ENCODE data around the gene EIF4G3. TPM values are rescaled to one million over a fixed set of nuclear protein-coding genes. Genes with fewer than 3 reads are reported as not detected.

EIF4G3 gene
- total RNA-seq, 4 donors from 2014 or later = 41.2 to 57.3 (median 50.0) TPM

DNA sequence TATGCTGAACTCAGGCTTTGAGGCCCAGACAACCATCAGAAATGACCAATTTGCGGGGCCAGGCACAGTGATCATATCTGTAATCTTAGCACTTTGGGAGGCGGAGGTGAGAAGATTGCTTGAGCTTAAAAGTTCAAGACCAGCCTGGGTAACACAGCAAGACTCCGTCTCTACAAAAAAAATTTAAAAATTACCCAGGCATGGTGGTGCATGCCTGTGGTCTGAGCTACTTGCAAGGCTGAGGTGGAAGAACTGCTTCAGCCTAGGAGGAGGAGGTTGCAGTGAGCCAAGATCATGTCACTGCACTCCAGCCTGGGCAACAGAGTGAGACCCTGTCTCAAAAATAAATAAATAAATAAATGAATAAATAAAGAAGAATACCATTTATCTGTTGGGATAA lies 156.5 kb downstream of the EIF4G3 start:
- H3K36me3 ChIP-seq = no peaks in the 10 kb centered on the region
- H3K27ac ChIP-seq = no peak overlapping the region
- WGBS, 2 donors = 98 to 99% methylated on average over 3 of the region's 3 CpGs
- H3K27me3 ChIP-seq = no peaks in the 10 kb centered on the region
- no peak overlapping the region for H3K4me3 ChIP-seq
- no peaks in the 10 kb centered on the region for H3K9me3 ChIP-seq
- peaks cover 0 to 30% (median 6%) of the 10 kb centered on the region in 4 donors for H3K4me1 ChIP-seq
- TF ChIP-seq EP300 (IDR thresholded peaks at IDR 0.05) (no peak), POLR2A (IDR thresholded peaks at IDR 0.05) (no peak)
- TF ChIP-seq, protein P1, sequence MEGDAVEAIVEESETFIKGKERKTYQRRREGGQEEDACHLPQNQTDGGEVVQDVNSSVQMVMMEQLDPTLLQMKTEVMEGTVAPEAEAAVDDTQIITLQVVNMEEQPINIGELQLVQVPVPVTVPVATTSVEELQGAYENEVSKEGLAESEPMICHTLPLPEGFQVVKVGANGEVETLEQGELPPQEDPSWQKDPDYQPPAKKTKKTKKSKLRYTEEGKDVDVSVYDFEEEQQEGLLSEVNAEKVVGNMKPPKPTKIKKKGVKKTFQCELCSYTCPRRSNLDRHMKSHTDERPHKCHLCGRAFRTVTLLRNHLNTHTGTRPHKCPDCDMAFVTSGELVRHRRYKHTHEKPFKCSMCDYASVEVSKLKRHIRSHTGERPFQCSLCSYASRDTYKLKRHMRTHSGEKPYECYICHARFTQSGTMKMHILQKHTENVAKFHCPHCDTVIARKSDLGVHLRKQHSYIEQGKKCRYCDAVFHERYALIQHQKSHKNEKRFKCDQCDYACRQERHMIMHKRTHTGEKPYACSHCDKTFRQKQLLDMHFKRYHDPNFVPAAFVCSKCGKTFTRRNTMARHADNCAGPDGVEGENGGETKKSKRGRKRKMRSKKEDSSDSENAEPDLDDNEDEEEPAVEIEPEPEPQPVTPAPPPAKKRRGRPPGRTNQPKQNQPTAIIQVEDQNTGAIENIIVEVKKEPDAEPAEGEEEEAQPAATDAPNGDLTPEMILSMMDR (IDR thresholded peaks at IDR 0.05) = no peak
- DNase-seq (ENCODE audit: low spot score in 2 of 2) = no peak

DNA sequence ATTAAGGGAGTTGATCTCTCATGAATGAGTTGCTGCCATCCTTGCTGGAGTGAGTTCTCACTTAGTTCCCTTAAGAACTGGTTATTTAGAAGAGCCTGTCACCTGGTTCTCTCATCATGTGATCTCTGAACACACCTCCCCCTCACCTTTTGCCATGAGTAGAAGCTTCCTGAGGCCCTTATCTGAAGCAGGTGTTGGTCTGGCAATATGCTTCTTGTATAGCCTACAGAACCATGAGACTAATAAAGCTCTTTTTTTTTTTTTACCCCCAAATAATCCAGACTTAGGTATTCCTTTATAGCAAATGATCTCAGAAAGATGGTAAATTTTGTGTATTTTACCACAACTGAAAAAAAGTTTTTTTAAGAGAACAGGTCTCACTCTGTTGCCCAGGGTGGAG lies 158.0 kb downstream of the EIF4G3 start:
- Histone ChIP-seq H3K27ac (no peak overlapping the region), H3K27me3 (no peaks in the 10 kb centered on the region)
- TF ChIP-seq POLR2A (IDR thresholded peaks at IDR 0.05) = no peak
- TF ChIP-seq, protein P1 (IDR thresholded peaks at IDR 0.05) = no peak
- no peak for TF ChIP-seq EP300 (IDR thresholded peaks at IDR 0.05)

DNA sequence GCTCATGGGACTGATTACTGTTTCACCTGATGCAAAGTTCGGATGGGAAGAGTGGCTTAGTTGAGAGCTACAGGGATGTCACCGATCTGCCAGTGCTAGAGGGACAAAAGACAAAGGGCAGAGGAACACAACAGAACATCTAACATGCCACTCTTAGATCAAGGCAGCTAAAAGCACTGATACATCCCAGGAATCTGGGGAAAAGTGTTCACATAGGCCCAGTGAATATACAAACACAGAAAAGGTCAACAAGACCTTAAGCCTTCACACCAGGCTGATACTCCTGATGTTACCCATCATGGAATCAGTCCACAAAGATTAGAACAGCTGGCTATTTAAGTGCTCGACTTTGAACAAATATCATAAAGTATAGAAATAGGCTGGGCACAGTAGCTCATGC lies 163.2 kb downstream of the EIF4G3 start:
- H3K36me3 ChIP-seq = no peaks in the 10 kb centered on the region
- H3K27me3 ChIP-seq = no peaks in the 10 kb centered on the region
- H3K27ac ChIP-seq = no peak overlapping the region
- H3K9me3 ChIP-seq = no peaks in the 10 kb centered on the region
- H3K4me1 ChIP-seq = no peaks in the 10 kb centered on the region
- no peak overlapping the region for H3K4me3 ChIP-seq
- TF ChIP-seq POLR2A (IDR thresholded peaks at IDR 0.05) (no peak), EP300 (IDR thresholded peaks at IDR 0.05) (no peak)
- TF ChIP-seq, protein P1 (IDR thresholded peaks at IDR 0.05) = no peak
- 72 to 88% methylated on average over 3 of the region's 3 CpGs for WGBS, 2 donors
- no peak for DNase-seq (ENCODE audit: low spot score in 2 of 2)

More for the DNA sequence above, 158.0 kb downstream of the EIF4G3 start:
- H3K9me3 ChIP-seq = no peaks in the 10 kb centered on the region
- no peak for DNase-seq (ENCODE audit: low spot score in 2 of 2)
- no peak overlapping the region for H3K4me3 ChIP-seq
- no peaks in the 10 kb centered on the region for H3K36me3 ChIP-seq
- peaks cover 0 to 30% (median 6%) of the 10 kb centered on the region in 4 donors for H3K4me1 ChIP-seq

DNA sequence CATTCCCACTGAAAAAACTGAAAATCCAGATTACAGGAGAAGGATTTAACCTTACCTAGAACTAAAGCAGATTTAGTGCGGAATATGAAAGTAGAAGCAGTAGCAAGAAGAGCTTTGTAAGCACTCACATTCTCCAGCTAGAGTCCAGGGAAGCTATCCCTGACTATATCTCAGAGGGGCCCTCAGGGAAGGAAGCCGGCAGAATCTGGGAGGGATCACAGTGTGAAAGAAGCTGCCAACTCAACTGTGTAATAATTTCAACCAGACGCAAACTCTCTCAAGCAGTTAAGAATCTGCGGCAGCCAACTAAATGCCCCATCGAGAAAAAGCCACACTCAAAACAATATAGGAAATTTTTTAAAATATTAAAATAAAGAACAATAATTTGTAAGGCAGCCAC lies 163.8 kb downstream of the EIF4G3 start:
- no peak for TF ChIP-seq POLR2A (IDR thresholded peaks at IDR 0.05)
- TF ChIP-seq EP300 (IDR thresholded peaks at IDR 0.05) = no peak
- TF ChIP-seq, protein P1 (IDR thresholded peaks at IDR 0.05) = no peak
- DNase-seq (ENCODE audit: low spot score in 2 of 2) = no peak

DNA sequence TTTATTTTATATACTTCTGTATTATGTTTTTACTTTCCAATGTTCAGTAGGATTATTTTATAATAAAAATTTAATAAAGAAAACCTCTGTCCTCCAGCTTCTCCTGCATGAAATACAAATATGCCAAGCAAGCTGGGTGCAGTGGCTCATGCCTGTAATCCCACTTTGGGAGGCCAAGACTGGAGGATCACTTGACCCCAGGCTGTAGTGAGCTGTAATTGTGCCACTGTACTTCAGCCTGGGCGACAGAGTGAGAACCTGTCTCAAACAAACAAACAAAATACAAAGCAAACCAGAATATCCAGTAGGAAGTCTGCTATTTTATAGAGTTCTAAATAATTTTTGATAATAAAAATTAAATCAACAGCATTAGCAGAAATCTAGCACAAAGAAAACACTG lies 168.8 kb downstream of the EIF4G3 start:
- no peaks in the 10 kb centered on the region for H3K36me3 ChIP-seq
- H3K27ac ChIP-seq = no peak overlapping the region
- peaks cover 0 to 9% (median 0%) of the 10 kb centered on the region in 4 donors for H3K4me1 ChIP-seq
- 90 to 93% methylated on average over 1 of the region's 1 CpG for WGBS, 2 donors
- no peak overlapping the region for H3K4me3 ChIP-seq
- H3K9me3 ChIP-seq = no peaks in the 10 kb centered on the region
- no peak for DNase-seq (ENCODE audit: low spot score in 2 of 2)
- peaks cover 0 to 2% of the 10 kb centered on the region in 2 donors for H3K27me3 ChIP-seq
- TF ChIP-seq, protein P1 (IDR thresholded peaks at IDR 0.05) = no peak
- TF ChIP-seq POLR2A (IDR thresholded peaks at IDR 0.05) (no peak), EP300 (IDR thresholded peaks at IDR 0.05) (no peak)

More for the DNA sequence above, 163.8 kb downstream of the EIF4G3 start:
- no peak overlapping the region for H3K4me3 ChIP-seq
- WGBS, 2 donors = 45 to 57% methylated on average over 5 of the region's 5 CpGs
- no peaks in the 10 kb centered on the region for H3K27me3 ChIP-seq
- no peaks in the 10 kb centered on the region for H3K4me1 ChIP-seq
- no peaks in the 10 kb centered on the region for H3K36me3 ChIP-seq
- H3K27ac ChIP-seq = no peak overlapping the region
- no peaks in the 10 kb centered on the region for H3K9me3 ChIP-seq
